ENCODE data around the gene MED9. TPM values are rescaled to one million over a fixed set of nuclear protein-coding genes. Genes with fewer than 3 reads are reported as not detected.
A peak's percentile ranks its signal among the peaks of the same experiment; 100 is the strongest.

Gene MED9
- total RNA-seq, 5 donors from 2014 or later (not counting 1 experiment from before 2014, with no cell fraction given): 16.6 to 20.3 (median 19.1) TPM

GRCh38 chr17:17491031-17491471, 14.3 kb downstream of the MED9 start:
- POLR2A ChIA-PET: no interaction called here
- DNase-seq (peak in 1 of 35 experiments; percentile 8), ATAC-seq (replicated peaks in 1 of 4) (no peak)
- Histone ChIP-seq H3K4me3 (ENCODE audit: control insufficient read depth in 1 of 2, extremely low read depth in 1 of 2, low read length in 1 of 2) (no peak overlapping the region), H3K4me1 (ENCODE audit: control insufficient read depth in 1 of 2, extremely low read depth in 1 of 2, insufficient read depth in 2 of 2, low read length in 2 of 2) (peaks cover 0 to 14% of the 10 kb centered on the region in 2 experiments), H3K27ac (ENCODE audit: low read length) (no peak overlapping the region), H3K9me3 (no peaks in the 10 kb centered on the region), H3K36me3 (ENCODE audit: control insufficient read depth in 2 of 2, extremely low read depth in 1 of 2, insufficient read depth in 1 of 2, low read length in 1 of 2) (peaks cover 10 to 33% of the 10 kb centered on the region in 2 donors), H3K27me3 (replicated peaks in 1 of 2; ENCODE audit: control insufficient read depth in 2 of 2, extremely low read depth in 1 of 2, insufficient read depth in 2 of 2, low read length in 1 of 2) (peaks cover 0 to 16% of the 10 kb centered on the region in 2 experiments)
- H3K9me3 Mint-ChIP-seq: no peaks in the 10 kb centered on the region
- 92% methylated on average over 10 of the region's 10 CpGs for whole genome bisulfite sequencing (ENCODE audit: insufficient coverage)
- H3K27ac Mint-ChIP-seq: no peak overlapping the region
- H3K36me3 Mint-ChIP-seq: peaks cover 25% of the 10 kb centered on the region
- no peak overlapping the region for H3K4me3 Mint-ChIP-seq
- H3K27me3 Mint-ChIP-seq: peaks cover 5% of the 10 kb centered on the region in 2 donors
- peaks cover 15 to 25% (median 22%) of the 10 kb centered on the region in 3 donors for H3K4me1 Mint-ChIP-seq
- CTCF ChIA-PET: no interaction called here

DNA sequence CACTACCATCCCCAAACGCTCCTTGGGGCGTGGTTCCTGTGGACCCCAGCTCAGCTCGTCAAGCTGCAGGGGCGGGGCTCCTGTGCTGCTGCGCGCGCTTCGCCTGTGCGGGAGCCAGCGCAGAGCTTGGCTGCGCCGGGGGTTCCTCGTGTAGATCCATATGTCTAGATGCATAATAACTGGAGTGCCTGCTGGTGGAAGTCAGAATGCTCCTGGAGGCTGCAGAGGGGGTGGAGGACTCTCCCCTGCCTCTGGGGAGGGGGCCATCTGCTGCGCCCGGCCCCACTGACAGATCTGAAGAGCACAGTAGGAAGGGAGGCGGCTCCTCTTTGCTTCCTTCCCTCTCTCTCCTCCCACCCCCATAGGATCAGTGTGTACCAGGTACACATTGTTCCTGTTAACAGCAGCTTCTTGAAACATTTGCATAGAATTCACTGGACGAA, 14.8 kb downstream of the MED9 start:
- H3K27me3 Mint-ChIP-seq: peaks cover 5% of the 10 kb centered on the region in 2 donors
- Histone ChIP-seq H3K36me3 (ENCODE audit: control insufficient read depth in 2 of 2, extremely low read depth in 1 of 2, insufficient read depth in 1 of 2, low read length in 1 of 2) (peaks cover 10 to 33% of the 10 kb centered on the region in 2 donors), H3K4me1 (ENCODE audit: control insufficient read depth in 1 of 2, extremely low read depth in 1 of 2, insufficient read depth in 2 of 2, low read length in 2 of 2) (peaks cover 0 to 16% of the 10 kb centered on the region in 2 experiments), H3K27ac (ENCODE audit: low read length) (no peak overlapping the region), H3K4me3 (ENCODE audit: control insufficient read depth in 1 of 2, extremely low read depth in 1 of 2, low read length in 1 of 2) (no peak overlapping the region), H3K9me3 (no peaks in the 10 kb centered on the region), H3K27me3 (replicated peaks in 1 of 2; ENCODE audit: control insufficient read depth in 2 of 2, extremely low read depth in 1 of 2, insufficient read depth in 2 of 2, low read length in 1 of 2) (peaks cover 0 to 18% of the 10 kb centered on the region in 2 experiments)
- peaks cover 25% of the 10 kb centered on the region for H3K36me3 Mint-ChIP-seq
- DNase-seq (peak in 1 of 35 experiments; percentile 7), ATAC-seq (replicated peaks in 1 of 4) (no peak)
- 90% methylated on average over 4 of the region's 17 CpGs for WGBS (ENCODE audit: insufficient coverage)
- ChIA-PET POLR2A (no interaction called here), CTCF (no interaction called here)
- no peak overlapping the region for H3K27ac Mint-ChIP-seq
- no peak overlapping the region for H3K4me3 Mint-ChIP-seq
- H3K9me3 Mint-ChIP-seq: no peaks in the 10 kb centered on the region
- peaks cover 15 to 25% (median 22%) of the 10 kb centered on the region in 3 donors for H3K4me1 Mint-ChIP-seq

- H3K36me3 Mint-ChIP-seq: peaks cover 22% of the 10 kb centered on the region
- H3K27me3 ChIP-seq (replicated peaks in 1 of 2; ENCODE audit: control insufficient read depth in 2 of 2, extremely low read depth in 1 of 2, insufficient read depth in 2 of 2, low read length in 1 of 2): peaks cover 0 to 20% of the 10 kb centered on the region in 2 experiments
- H3K36me3 ChIP-seq (ENCODE audit: control insufficient read depth in 2 of 2, extremely low read depth in 1 of 2, insufficient read depth in 1 of 2, low read length in 1 of 2): peaks cover 10 to 31% of the 10 kb centered on the region in 2 donors
- H3K27ac ChIP-seq (ENCODE audit: low read length): no peak overlapping the region
- H3K4me1 Mint-ChIP-seq: peaks cover 12 to 22% (median 17%) of the 10 kb centered on the region in 3 donors
- H3K4me3 ChIP-seq (ENCODE audit: control insufficient read depth in 1 of 2, extremely low read depth in 1 of 2, low read length in 1 of 2): no peak overlapping the region
- 93% methylated on average over 6 of the region's 11 CpGs for WGBS (ENCODE audit: insufficient coverage)
- H3K4me1 ChIP-seq (ENCODE audit: control insufficient read depth in 1 of 2, extremely low read depth in 1 of 2, insufficient read depth in 2 of 2, low read length in 2 of 2): peaks cover 0 to 21% of the 10 kb centered on the region in 2 experiments
- H3K27ac Mint-ChIP-seq: no peak overlapping the region
- H3K9me3 Mint-ChIP-seq: no peaks in the 10 kb centered on the region
- DNase-seq (peak in 1 of 35 experiments; percentile 6), ATAC-seq (replicated peaks in 1 of 4) (no peak)
- no peaks in the 10 kb centered on the region for H3K9me3 ChIP-seq
- H3K27me3 Mint-ChIP-seq: peaks cover 5% of the 10 kb centered on the region in 2 donors
- POLR2A ChIA-PET: no interaction called here
- CTCF ChIA-PET: no interaction called here
- no peak overlapping the region for H3K4me3 Mint-ChIP-seq
These were observed 15.3 kb downstream of the MED9 start for GRCh38 chr17:17492085-17492484.

DNA sequence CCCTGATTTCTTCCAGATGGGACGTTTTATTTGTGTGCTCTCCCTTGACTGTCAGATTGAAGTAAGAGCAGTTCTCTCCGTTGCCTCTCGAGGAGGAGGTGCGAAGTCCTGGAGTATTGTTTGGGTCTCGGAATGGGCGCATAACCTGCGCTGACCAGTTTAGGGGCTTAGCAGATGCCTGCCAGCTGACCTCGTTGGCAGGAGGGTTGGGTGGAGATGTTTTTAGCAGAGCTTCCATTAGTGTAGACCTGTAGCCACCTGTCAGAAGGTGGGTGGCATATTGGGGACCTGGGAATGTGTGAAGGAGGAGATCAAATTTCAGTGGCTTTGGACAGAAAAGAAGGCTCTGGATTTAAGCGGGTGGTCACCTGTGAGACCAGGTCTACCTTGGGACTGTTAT, 15.8 kb downstream of the MED9 start:
- H3K36me3 ChIP-seq (ENCODE audit: control insufficient read depth in 2 of 2, extremely low read depth in 1 of 2, insufficient read depth in 1 of 2, low read length in 1 of 2): peaks cover 10 to 30% of the 10 kb centered on the region in 2 donors
- H3K27ac Mint-ChIP-seq: no peak overlapping the region
- H3K4me3 ChIP-seq (ENCODE audit: control insufficient read depth in 1 of 2, extremely low read depth in 1 of 2, low read length in 1 of 2): no peak overlapping the region
- no peak overlapping the region for H3K27ac ChIP-seq (ENCODE audit: low read length)
- H3K27me3 ChIP-seq (replicated peaks in 1 of 2; ENCODE audit: control insufficient read depth in 2 of 2, extremely low read depth in 1 of 2, insufficient read depth in 2 of 2, low read length in 1 of 2): peaks cover 0 to 23% of the 10 kb centered on the region in 2 experiments
- H3K9me3 ChIP-seq: no peaks in the 10 kb centered on the region
- no peak overlapping the region for H3K4me3 Mint-ChIP-seq
- H3K27me3 Mint-ChIP-seq: peaks cover 5% of the 10 kb centered on the region in 2 donors
- H3K4me1 ChIP-seq (ENCODE audit: control insufficient read depth in 1 of 2, extremely low read depth in 1 of 2, insufficient read depth in 2 of 2, low read length in 2 of 2): peaks cover 0 to 26% of the 10 kb centered on the region in 2 experiments
- peaks cover 19% of the 10 kb centered on the region for H3K36me3 Mint-ChIP-seq
- no peak for DNase-seq
- peaks cover 12 to 21% (median 12%) of the 10 kb centered on the region in 3 donors for H3K4me1 Mint-ChIP-seq
- ATAC-seq (replicated peaks in 1 of 4): no peak
- POLR2A ChIA-PET: no interaction called here
- 100% methylated on average over 6 of the region's 9 CpGs for WGBS (ENCODE audit: insufficient coverage)
- no peaks in the 10 kb centered on the region for H3K9me3 Mint-ChIP-seq
- CTCF ChIA-PET: no interaction called here

- H3K27ac Mint-ChIP-seq: no peak overlapping the region
- H3K27ac ChIP-seq (ENCODE audit: low read length): no peak overlapping the region
- no peaks in the 10 kb centered on the region for H3K9me3 Mint-ChIP-seq
These were observed 16.6 kb downstream of the MED9 start for GRCh38 chr17:17493249-17493985.

DNA sequence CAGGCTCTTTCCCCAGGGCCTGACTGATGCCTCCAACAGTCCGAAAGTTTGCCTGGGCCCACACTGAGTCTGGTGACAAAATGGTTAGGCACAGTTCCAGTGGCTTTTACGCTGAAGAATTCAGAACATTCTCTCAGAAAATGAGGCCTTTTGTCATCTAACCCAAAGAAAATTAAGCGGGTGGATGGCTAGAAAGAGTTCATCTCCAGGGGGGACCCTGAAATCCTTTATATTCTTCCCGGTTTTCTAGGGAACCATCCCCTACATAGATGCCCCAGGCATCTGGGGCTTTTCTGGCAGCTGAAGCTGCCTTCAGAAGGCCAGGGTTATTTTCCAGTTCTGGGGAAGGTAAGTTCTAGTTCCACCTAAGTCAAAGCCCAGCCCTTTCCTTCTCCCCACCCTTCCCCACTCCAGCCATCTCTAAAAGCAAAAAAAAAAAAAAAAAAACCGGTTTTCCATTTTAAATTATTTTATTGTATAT, 17.2 kb downstream of the MED9 start:
- Histone ChIP-seq H3K9me3 (no peaks in the 10 kb centered on the region), H3K4me3 (ENCODE audit: control insufficient read depth in 1 of 2, extremely low read depth in 1 of 2, low read length in 1 of 2) (no peak overlapping the region), H3K4me1 (ENCODE audit: control insufficient read depth in 1 of 2, extremely low read depth in 1 of 2, insufficient read depth in 2 of 2, low read length in 2 of 2) (peaks cover 0 to 28% of the 10 kb centered on the region in 2 experiments), H3K36me3 (ENCODE audit: control insufficient read depth in 2 of 2, extremely low read depth in 1 of 2, insufficient read depth in 1 of 2, low read length in 1 of 2) (peaks cover 10 to 20% of the 10 kb centered on the region in 2 donors), H3K27ac (ENCODE audit: low read length) (no peak overlapping the region), H3K27me3 (replicated peaks in 1 of 2; ENCODE audit: control insufficient read depth in 2 of 2, extremely low read depth in 1 of 2, insufficient read depth in 2 of 2, low read length in 1 of 2) (peaks cover 0 to 36% of the 10 kb centered on the region in 2 experiments)
- Mint-ChIP-seq H3K27ac (no peak overlapping the region), H3K4me1 (peaks cover 6 to 16% (median 12%) of the 10 kb centered on the region in 3 donors), H3K4me3 (no peak overlapping the region), H3K9me3 (no peaks in the 10 kb centered on the region), H3K27me3 (peaks cover 5% of the 10 kb centered on the region in 2 donors), H3K36me3 (peaks cover 11% of the 10 kb centered on the region)
- no peak for ATAC-seq (replicated peaks in 1 of 4)
- 100% methylated on average over 2 of the region's 5 CpGs for WGBS (ENCODE audit: insufficient coverage)
- POLR2A ChIA-PET: no interaction called here
- no peak for DNase-seq
- CTCF ChIA-PET: no interaction called here

More at GRCh38 chr17:17493249-17493985, 16.6 kb downstream of the MED9 start:
- Histone ChIP-seq H3K9me3 (no peaks in the 10 kb centered on the region), H3K4me1 (ENCODE audit: control insufficient read depth in 1 of 2, extremely low read depth in 1 of 2, insufficient read depth in 2 of 2, low read length in 2 of 2) (peaks cover 0 to 28% of the 10 kb centered on the region in 2 experiments), H3K4me3 (ENCODE audit: control insufficient read depth in 1 of 2, extremely low read depth in 1 of 2, low read length in 1 of 2) (no peak overlapping the region), H3K27me3 (replicated peaks in 1 of 2; ENCODE audit: control insufficient read depth in 2 of 2, extremely low read depth in 1 of 2, insufficient read depth in 2 of 2, low read length in 1 of 2) (peaks cover 0 to 31% of the 10 kb centered on the region in 2 experiments), H3K36me3 (ENCODE audit: control insufficient read depth in 2 of 2, extremely low read depth in 1 of 2, insufficient read depth in 1 of 2, low read length in 1 of 2) (peaks cover 10 to 23% of the 10 kb centered on the region in 2 donors)
- Mint-ChIP-seq H3K4me3 (peak overlapping the region in 1 of 3 donors; percentile 29), H3K36me3 (peaks cover 14% of the 10 kb centered on the region), H3K4me1 (peaks cover 6 to 16% (median 12%) of the 10 kb centered on the region in 3 donors), H3K27me3 (peaks cover 5% of the 10 kb centered on the region in 2 donors)
- ChIA-PET CTCF (no interaction called here), POLR2A (no interaction called here)
- ATAC-seq (replicated peaks in 1 of 4) (no peak), DNase-seq (no peak)
- WGBS (ENCODE audit: insufficient coverage): 90% methylated on average over 7 of the region's 15 CpGs
